COR-L47 (cell line): ENCODE data around the gene CDKAL1.
"Not testable (repeated sequence)": the region's sequence is repeated elsewhere in the genome, so short reads cannot be mapped to it uniquely, and the experiment has no call there.

Experiments
- DNase-seq: peaks from one replicate; lab custom pipeline; 2025; lab: John Stamatoyannopoulos, UW

The CDKAL1 gene

GRCh38 chr6:20879121-20879520, 344.9 kb downstream of the CDKAL1 start:
- DNase-seq = no peak

DNA sequence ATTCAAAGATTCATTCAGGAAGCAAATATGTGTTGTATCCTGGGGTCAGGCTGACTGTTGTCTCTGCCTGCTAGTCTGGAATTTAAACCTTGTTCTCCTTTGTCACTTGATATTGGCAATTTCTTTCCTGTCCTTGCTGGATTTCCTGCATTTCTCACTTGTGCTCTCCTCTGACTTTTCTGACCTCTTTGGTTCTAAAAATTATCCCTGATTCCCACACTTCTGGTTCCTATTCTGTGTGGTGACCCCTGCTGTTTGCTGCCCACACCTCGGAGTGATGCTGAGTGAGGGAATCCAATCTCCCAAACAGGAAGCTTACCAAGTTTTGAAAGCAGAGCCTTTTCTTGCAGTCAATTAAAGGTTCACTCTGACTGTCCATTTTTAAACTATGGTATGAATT, 345.3 kb downstream of the CDKAL1 start:
- no peak for DNase-seq

DNA sequence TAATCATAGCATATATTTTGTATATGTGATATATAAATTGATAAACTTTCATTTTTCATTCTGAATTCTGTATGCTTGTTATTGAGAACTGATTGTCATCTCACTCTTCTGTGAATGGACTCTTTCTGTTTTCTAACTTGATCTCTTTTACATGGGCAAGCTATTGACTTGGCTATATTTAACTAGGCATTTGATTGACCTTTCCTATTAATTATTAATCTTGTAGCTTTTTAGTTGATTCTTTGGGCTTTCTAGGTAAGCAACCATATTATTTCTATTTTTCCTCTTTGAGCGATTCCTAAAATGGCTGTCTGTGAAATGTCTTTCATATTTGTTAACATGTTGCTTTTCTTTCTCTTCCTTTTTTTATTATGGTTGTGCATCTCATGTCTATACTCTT, 347.1 kb downstream of the CDKAL1 start:
- DNase-seq = no peak

DNA sequence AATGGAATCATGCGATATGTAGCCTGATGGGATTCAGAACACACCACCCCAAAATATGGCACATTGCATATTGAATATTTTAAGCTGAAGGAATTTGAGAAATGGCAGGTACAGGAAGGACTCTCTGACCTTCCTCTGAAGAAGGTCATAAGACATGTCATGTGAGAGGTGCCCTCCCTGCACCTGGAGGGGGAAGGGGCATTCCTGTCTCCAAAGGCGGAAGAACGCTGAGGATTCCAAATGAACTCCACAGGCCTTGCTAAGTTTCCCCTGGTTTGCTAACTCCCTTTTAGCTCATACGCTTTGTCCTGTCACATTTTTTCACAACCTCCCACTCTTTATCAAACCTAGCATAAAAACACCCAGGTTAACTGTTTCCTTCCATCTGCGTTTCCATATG, 347.8 kb downstream of the CDKAL1 start:
- no peak for DNase-seq

- DNase-seq = no peak
Measured at GRCh38 chr6:20885076-20885475, 350.8 kb downstream of the CDKAL1 start.

- no peak for DNase-seq
Measured at GRCh38 chr6:20891161-20891560, 356.9 kb downstream of the CDKAL1 start.

GRCh38 chr6:20892365-20892764, 358.1 kb downstream of the CDKAL1 start:
- DNase-seq = no peak

DNA sequence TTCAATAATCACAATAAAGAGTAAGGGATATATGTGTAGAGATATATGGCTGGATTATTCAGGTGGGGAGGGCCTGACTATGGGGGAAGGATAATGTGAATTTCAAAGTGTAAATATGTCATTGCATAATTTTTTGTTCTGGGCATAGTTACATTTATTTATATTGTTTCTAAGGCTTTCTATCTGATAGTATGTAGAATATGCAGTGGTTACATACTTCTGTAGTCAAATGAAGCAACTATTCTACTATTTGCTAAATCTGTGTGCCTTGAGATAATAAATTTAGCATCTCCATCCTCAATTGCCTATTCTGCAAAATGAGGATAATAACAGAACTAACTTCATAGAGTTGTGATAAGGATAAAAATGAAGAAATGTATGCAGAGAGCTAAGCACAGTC, 359.2 kb downstream of the CDKAL1 start:
- DNase-seq = no peak

DNA sequence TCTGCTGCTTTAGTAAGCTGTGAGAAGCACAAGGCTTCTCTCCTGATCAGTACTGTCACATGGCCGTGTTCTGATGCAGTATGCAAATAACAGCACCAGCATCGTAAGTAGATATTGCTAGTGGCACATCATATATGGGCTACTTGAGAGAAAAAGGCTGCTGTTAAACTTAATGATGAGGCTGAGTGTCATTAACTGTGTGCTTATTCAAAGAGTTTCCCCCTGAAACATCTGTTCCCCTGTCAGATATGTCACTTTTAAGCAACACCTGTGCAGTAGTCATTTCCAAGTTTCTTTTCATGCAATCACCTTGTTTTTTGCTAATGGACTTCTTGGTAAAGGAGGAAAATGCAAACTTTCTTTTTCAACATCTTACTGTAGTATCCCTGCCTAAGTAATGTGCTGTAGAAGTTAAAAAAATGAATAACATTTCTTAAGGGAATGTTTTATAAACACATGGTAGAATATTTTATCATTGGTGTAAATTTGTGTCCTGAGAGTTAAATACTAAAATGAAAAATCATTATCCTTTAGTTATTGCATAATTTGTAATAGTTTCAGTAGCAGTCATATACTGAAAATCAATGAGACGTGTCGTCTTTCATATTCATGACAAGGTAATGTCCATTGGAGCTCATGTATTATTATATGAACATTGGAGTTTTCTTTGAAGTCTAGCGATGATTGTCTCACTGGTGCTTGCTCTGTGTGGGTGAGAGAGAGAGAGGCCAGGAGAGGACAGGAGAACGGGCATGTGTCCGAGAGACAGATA, 366.3 kb downstream of the CDKAL1 start:
- no peak for DNase-seq

GRCh38 chr6:20905377-20905776, 371.1 kb downstream of the CDKAL1 start:
- DNase-seq = no peak

DNA sequence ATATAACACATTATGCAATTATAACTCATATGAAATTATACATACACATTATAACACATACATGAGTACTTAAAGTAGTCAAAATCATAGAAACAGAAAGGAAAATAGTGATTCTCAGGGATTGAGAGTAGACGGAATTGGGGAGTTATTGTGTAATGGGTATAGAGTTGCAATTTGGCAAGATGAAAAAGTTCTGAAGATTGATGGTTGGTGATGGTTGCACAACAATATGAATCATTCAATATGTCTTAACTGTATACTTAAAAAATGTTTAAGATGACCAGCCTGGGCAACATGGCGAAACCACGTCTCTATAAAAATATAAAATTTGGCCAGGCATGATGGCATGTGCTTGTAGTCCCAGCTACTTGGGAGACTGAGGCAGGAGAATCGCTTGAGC, 372.7 kb downstream of the CDKAL1 start:
- no peak for DNase-seq

GRCh38 chr6:20907486-20908071, 373.3 kb downstream of the CDKAL1 start:
- DNase-seq = no peak

GRCh38 chr6:20909621-20910020, 375.4 kb downstream of the CDKAL1 start:
- DNase-seq = no peak

DNA sequence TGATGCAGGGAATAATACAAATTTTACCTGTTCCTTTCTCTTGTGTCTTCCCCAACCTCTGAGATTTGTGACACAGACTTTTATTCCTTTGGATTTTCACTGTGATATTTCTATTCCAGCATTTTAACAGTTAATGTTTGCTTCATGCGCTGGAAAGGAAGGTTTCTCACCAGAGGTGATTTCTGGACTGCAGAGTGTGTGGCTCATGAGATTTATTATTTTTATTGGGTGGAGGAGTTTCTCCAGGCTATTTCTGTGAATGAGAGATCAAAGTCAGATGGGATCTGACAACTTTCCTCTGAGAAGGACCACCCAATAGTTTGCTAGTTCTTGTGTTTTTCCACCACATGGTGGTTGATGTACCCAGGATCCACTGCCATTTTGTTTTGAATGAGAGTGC, 377.5 kb downstream of the CDKAL1 start:
- DNase-seq = no peak

- DNase-seq = no peak
Measured at GRCh38 chr6:20915156-20915555, 380.9 kb downstream of the CDKAL1 start.

DNA sequence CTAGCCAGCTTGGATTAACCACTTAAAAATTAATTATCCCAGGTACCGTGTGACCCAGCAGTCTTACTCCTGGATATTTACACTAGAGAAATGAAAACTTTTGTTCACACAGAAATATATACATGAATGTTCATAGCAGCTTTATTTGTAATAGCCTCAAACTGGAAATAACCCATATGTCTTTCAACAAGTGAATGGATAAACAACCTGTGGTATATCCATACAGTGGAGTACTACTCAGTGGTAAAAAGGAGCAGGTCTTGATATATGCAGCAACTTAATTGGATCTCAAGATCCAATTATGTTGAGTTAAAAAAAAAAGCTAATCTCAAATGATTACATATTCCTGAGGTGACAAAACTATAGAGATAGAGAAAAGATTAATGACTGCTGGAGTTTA, 381.4 kb downstream of the CDKAL1 start:
- DNase-seq = no peak

DNA sequence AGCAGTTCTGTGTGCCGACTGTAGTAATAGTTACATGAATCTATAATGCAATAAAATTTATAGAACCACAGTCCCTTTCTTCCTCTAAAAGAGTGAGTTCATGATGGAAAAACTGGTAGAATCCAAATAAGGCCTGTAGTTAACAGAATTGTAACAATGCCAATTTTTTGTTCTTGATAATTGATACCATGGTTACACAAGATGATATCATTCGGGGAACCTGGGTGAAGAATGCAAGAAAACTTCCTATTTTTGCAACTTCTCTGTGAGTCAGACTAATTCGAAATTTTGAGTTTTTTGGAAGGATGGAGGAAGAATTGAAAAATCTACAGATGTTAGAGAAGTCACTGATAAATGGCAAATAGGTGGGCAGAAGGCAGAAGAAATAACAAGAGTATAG, 381.8 kb downstream of the CDKAL1 start:
- DNase-seq = no peak

- DNase-seq = no peak
Measured at GRCh38 chr6:20918868-20919267, 384.6 kb downstream of the CDKAL1 start.

DNA sequence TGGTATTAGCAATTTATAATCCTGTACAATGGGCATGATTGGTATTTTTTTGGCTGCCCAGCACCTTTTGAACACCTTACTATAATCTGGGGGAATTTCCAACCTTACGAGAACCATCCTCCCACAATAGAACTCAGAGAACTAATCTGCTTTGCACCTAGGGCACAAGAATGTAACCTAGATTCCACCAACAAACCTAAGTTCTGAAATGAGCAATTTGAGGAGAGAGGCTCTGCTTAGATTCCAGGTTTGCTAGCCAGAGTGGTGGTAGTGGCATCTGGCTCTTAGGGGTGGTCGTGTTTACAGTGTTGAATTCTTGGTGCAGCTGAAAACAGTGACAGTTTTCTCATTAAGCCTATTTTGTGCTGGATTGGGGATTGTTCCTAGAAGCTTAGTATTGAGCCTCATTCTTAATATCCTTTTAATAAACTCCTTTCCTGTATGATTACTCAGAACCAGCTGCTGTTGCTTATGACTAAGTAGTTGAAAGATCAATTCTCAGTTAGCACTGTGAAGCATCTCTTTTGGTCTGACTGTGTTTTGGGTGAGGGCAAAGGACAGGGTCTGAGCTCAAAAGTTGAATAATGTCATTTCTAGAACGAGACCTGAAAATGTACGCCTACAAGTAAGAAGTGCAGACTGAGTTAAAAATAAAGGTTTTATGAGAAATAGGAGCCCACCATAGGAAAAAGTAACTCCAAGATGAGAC, 385.6 kb downstream of the CDKAL1 start:
- DNase-seq = no peak

- DNase-seq = no peak
Measured at GRCh38 chr6:20921578-20921977, 387.3 kb downstream of the CDKAL1 start.

- no peak for DNase-seq
Measured at GRCh38 chr6:20922743-20923142, 388.5 kb downstream of the CDKAL1 start.

GRCh38 chr6:20924094-20924493, 389.8 kb downstream of the CDKAL1 start:
- not testable (repeated sequence) for DNase-seq

DNA sequence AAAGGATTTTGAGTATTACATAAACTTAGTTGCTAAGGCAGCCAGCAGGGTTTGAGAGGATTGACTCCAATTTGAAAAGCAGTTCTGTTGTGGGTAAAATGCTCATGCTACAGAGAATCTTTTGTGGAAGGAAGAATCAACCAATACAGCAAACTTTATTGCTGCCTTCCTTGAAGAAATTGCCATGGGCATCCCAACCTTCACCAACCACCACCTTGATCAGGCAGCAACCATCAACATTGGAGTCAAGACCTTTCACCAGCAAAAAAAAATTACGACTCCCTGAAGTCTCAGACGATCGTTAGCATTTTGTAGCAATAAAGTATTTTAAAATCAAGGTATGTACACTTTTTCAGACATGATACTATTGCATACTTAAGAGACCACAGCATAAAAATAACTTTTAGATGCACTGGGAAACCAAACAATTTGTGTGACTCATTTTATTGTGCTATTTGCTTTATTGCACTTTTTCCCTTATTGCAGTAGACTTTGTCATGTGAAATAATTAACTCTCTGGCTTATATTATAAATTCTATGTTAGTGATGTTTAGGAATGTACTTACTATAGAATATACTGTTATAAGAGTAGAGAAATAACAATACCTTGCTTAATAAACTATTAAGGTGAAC, 390.8 kb downstream of the CDKAL1 start:
- DNase-seq = no peak
